ENCODE results near the gene TLR6. TPM values are rescaled to one million over a fixed set of nuclear protein-coding genes. Genes with fewer than 3 reads are reported as not detected.

The TLR6 gene, protein sequence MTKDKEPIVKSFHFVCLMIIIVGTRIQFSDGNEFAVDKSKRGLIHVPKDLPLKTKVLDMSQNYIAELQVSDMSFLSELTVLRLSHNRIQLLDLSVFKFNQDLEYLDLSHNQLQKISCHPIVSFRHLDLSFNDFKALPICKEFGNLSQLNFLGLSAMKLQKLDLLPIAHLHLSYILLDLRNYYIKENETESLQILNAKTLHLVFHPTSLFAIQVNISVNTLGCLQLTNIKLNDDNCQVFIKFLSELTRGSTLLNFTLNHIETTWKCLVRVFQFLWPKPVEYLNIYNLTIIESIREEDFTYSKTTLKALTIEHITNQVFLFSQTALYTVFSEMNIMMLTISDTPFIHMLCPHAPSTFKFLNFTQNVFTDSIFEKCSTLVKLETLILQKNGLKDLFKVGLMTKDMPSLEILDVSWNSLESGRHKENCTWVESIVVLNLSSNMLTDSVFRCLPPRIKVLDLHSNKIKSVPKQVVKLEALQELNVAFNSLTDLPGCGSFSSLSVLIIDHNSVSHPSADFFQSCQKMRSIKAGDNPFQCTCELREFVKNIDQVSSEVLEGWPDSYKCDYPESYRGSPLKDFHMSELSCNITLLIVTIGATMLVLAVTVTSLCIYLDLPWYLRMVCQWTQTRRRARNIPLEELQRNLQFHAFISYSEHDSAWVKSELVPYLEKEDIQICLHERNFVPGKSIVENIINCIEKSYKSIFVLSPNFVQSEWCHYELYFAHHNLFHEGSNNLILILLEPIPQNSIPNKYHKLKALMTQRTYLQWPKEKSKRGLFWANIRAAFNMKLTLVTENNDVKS
- total RNA-seq (1 to 10 TPM in 1 of 2 donors, under 1 TPM in 1; 0.47 to 1.2 TPM), polyA plus RNA-seq (ENCODE audit: insufficient read depth, low read depth, low replicate concordance) (1.8 TPM)
- long read RNA-seq, donor 1 = 0 reads
- long read RNA-seq, donor 2, partial matches to known transcripts = 0 of 1 reads
- long read RNA-seq, donor 2, other reads (novel, unspliced or antisense) = 0 of 1 reads

DNA sequence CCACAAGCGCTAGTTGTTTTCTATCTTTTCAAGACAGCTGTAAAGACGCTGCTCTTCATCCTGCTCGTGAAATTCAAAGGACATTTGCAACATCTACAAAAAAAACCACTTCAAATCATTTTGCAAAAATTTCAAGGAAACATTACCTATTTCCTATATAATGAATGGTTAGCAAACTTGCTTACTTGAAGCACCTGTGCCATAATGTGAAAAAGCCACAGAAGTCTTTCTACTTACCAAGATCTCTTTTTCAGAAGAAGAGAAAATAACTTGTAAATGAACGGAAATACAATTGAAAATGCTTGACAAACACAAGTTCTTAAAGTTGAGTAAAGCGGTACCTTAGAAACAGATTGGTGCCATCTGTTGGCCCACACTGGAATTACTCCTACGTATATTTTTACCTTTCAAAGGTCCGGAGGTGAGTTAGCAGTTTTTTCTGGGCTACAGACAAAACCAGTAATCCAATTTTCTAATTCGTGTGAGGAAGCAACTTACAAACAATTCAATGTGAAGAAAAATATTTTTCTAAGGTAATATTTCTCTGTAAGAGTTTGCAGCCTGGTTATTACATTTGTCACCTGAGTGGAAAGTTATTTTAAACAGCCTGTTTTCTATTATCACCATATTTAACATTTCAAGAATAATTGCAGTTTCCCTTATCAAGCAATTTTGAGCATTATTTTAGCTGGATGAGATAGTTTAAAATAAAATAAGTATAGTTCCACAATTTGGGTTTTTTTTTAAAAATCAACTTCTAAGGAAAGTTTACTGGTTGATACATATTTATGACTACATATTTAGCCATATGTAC lies at the start of gene TLR6:
TLR6 (minus strand) TSS at position 294 of the 814 bp plus-strand sequence. CDS start 27,344 bp downstream, outside the sequence.
- DNase-seq = peak; percentile 73
- no peaks in the 10 kb centered on the region for H3K9me3 ChIP-seq
- H3K4me3 ChIP-seq = peak within 1 kb of the TSS in 1 of 2 donors; percentile 24
- H3K27me3 ChIP-seq = no peaks in the 10 kb centered on the region
- WGBS, 2 donors = 18 to 23% methylated on average over 8 of the region's 8 CpGs
- intact Hi-C loops (cut with DNase I; ENCODE audit: low total_unique reads) = no loop called here
- no peaks in the 10 kb centered on the region for H3K4me1 ChIP-seq
- H3K36me3 ChIP-seq (ENCODE audit: low read depth, missing control alignments) = no peaks in the 10 kb centered on the region
- TF ChIP-seq, protein P1, sequence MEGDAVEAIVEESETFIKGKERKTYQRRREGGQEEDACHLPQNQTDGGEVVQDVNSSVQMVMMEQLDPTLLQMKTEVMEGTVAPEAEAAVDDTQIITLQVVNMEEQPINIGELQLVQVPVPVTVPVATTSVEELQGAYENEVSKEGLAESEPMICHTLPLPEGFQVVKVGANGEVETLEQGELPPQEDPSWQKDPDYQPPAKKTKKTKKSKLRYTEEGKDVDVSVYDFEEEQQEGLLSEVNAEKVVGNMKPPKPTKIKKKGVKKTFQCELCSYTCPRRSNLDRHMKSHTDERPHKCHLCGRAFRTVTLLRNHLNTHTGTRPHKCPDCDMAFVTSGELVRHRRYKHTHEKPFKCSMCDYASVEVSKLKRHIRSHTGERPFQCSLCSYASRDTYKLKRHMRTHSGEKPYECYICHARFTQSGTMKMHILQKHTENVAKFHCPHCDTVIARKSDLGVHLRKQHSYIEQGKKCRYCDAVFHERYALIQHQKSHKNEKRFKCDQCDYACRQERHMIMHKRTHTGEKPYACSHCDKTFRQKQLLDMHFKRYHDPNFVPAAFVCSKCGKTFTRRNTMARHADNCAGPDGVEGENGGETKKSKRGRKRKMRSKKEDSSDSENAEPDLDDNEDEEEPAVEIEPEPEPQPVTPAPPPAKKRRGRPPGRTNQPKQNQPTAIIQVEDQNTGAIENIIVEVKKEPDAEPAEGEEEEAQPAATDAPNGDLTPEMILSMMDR (IDR thresholded peaks at IDR 0.05) = peak; percentile 56 to 78 (median 68)
- no peak for TF ChIP-seq POLR2A (IDR thresholded peaks at IDR 0.05)
- peak within 1 kb of the TSS in 1 of 2 donors; percentile 20 for H3K27ac ChIP-seq

DNA sequence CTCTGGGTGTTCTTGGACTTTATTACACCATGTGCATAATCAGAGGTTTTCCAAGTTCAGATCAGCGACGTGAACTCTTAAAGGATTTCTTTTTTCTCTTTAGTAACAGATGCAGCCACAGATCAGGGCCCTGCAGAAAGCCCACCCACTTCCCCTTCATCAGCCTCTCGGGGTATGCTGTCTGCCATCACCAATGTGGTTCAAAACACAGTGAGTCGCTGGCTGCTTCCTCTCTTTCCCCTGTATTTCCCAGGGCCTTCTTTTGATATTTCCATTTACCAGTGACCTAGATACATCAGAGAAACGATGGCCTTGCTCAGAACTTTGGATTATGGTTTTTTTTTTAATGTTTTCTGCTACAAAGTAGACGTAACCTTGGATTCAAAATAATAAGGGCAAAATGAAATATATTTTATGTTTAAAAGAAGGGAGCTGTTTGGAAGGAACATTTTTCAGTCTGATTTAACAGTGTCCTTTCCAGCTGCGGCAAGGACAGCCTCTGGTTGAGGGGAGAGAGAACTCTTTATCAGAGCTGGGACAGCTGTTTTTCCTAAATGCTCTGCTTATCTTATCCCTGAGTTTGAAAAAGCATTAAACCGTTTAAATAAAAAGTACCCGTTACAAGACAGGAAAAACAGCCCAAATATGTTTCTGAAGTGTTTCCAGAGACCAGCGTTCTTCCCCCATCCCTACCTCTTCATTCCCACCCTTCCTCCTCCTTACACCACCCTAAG lies 49.2 kb upstream of the TLR6 start:
- Histone ChIP-seq H3K4me3 (no peak overlapping the region), H3K27ac (peak overlapping the region in 1 of 2 donors; percentile 47), H3K9me3 (no peaks in the 10 kb centered on the region), H3K36me3 (ENCODE audit: low read depth, missing control alignments) (no peaks in the 10 kb centered on the region), H3K27me3 (no peaks in the 10 kb centered on the region), H3K4me1 (peaks cover 8% of the 10 kb centered on the region)
- DNase-seq = no peak
- no peak for TF ChIP-seq POLR2A (IDR thresholded peaks at IDR 0.05)
- TF ChIP-seq, protein P1 (IDR thresholded peaks at IDR 0.05) = no peak
- WGBS, 2 donors = 23 to 24% methylated on average over 10 of the region's 10 CpGs
- intact Hi-C loops (cut with DNase I; ENCODE audit: low total_unique reads) = no loop called here

DNA sequence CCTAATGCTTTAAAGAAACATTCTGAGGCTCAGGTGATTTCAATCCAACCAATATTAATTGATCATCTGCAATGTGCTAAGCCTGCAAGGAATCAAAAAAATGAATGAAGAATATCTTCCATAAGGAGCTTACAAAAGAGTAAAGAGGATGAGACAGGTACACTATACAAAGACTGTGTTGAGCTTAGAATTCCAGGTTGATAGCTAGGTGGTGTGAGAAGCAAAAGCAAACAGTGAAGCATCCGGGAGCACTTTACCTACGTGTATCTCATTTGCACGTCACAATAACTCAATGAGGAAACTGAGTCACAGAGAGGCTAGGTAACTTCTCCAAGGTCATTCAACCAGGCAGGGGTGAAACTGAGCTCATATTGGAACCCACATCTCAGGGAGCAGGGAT lies 48.1 kb upstream of the TLR6 start:
- intact Hi-C loops (cut with DNase I; ENCODE audit: low total_unique reads) = no loop called here
- no peaks in the 10 kb centered on the region for H3K36me3 ChIP-seq (ENCODE audit: low read depth, missing control alignments)
- H3K4me3 ChIP-seq = no peak overlapping the region
- no peak for DNase-seq
- H3K4me1 ChIP-seq = peaks cover 8% of the 10 kb centered on the region
- TF ChIP-seq, protein P1 (IDR thresholded peaks at IDR 0.05) = no peak
- no peak for TF ChIP-seq POLR2A (IDR thresholded peaks at IDR 0.05)
- WGBS, 2 donors = 89 to 96% methylated on average over 3 of the region's 3 CpGs
- no peaks in the 10 kb centered on the region for H3K9me3 ChIP-seq
- H3K27ac ChIP-seq = peak overlapping the region in 1 of 2 donors; percentile 47
- no peaks in the 10 kb centered on the region for H3K27me3 ChIP-seq

DNA sequence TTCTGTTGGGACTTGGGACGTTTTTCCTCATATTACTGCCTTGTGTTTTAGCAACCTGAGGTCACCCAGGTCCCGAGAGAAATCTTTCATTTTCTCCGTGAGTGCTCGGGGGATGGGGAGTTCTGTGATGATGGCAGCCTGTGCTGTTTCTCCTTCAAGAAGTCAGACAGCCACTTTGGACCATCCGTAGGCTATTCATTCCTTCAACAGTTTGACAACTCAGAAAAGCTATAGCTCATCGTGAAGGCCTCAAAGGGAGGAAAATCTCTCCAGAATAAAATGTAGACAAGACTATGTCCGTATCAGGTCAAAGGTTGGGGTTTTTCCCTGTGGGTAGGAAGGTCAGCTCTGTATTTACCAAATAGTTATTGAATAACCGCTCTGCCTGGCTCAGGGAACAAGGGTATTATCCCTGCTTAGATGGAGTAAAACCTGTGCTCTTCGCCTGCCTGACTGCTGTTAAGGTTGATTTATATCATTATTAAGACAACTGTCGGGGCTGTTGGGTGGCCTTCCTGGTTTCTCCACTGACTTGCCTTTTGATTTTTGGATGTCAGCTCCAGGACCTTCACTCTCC lies 47.6 kb upstream of the TLR6 start:
- DNase-seq = no peak
- TF ChIP-seq, protein P1 (IDR thresholded peaks at IDR 0.05) = no peak
- no peak for TF ChIP-seq POLR2A (IDR thresholded peaks at IDR 0.05)
- peaks cover 8% of the 10 kb centered on the region for H3K4me1 ChIP-seq
- H3K27me3 ChIP-seq = no peaks in the 10 kb centered on the region
- WGBS, 2 donors = 76% methylated on average over 10 of the region's 10 CpGs
- intact Hi-C loops (cut with DNase I; ENCODE audit: low total_unique reads) = no loop called here
- H3K9me3 ChIP-seq = no peaks in the 10 kb centered on the region
- no peak overlapping the region for H3K4me3 ChIP-seq
- no peaks in the 10 kb centered on the region for H3K36me3 ChIP-seq (ENCODE audit: low read depth, missing control alignments)
- no peak overlapping the region for H3K27ac ChIP-seq

Data from testis (tissue), 5 donors.